Stimulated activated CD8-positive, alpha-beta memory T cell treated with anti-CD3 and anti-CD28 coated beads, Interleukin-4, amount 100 ng/mL, for 48 hours (primary cell): ENCODE measurements around the gene SIT1.
A peak's percentile ranks its signal among the peaks of the same experiment; 100 is the strongest.

ENCODE experiments used
- DNase-seq: peaks from one replicate; pipeline ENCODE4 v3.0.0-alpha.2; 2020

SIT1 gene, protein sequence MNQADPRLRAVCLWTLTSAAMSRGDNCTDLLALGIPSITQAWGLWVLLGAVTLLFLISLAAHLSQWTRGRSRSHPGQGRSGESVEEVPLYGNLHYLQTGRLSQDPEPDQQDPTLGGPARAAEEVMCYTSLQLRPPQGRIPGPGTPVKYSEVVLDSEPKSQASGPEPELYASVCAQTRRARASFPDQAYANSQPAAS

DNA sequence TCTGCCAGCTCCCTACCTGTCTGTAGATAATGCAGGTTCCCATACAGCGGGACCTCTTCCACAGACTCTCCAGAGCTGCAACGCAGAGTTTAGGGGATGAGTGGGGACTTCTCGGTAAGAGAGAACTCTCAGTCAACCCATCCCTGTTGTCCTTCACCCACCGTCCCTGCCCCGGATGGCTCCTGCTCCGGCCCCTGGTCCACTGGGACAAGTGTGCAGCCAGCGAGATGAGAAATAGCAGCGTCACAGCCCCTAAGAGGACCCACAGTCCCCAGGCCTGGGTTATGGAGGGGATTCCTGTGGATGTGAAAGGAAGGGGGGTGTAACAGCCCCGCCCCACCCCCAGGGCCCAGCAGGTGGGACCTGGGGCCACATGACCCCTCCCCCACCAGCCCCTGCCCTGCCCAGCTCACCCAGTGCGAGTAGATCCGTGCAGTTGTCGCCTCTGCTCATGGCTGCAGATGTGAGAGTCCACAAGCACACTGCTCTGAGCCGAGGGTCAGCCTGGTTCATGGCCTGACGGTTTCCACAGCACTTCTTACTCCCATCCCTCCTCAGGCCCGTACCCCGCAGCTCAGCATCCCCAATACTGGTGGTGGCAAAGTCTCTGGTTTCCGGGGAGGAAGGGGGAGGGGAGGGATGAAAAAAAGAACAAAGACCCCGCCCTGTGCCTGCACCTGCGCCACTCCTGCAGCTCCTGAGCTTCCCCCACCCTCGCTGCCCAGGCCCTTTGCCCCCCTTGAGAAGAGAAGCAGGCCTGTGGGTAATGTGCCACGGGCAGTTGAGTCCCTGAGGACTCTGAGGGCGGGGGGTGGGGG, at the start of gene SIT1:
SIT1 (minus strand) TSS at position 591 of the 818 bp plus-strand sequence; CDS start at position 513, 78 bp downstream.
- DNase-seq, result peak; percentile 63

DNA sequence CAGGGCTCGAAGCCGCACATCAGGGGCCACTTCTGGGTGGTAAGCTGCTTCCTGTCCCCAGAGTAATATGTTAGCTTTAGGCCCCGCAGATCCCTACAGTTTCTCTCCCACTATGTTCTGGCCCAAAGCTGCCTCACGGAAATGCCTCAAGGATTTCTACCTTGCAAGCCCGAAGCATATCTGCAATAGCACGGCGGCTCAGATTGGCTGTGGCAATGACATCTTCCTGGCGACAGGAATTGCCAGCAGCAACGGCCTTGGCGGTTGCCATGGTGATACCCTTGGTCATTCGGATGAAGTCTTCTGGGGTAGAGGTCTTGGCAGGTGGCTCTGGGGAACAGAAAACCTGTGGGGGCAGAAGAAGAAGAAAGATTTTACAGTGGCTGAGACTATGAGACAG, 49.3 kb upstream of the SIT1 start:
- DNase-seq, result no peak

DNA sequence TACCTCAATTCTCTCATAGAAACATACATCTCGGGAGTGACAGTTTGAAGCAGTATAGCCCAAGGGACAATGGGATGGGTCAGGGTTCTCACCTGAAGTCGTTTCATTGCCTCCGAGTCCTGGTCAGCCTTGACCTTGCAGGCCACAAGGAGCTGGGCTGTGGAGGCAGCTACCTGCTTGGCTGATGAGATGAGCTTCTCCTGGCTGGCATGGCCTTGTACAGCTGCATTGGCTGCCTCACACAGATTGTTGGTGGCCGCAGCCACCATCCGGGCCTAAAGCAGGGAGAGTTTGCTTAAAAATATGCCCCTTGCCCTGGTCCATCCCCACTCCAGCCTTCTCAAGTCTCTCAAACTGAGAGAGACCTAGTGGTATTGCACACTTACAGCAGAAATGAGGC, 47.5 kb upstream of the SIT1 start:
- DNase-seq, result no peak

DNA sequence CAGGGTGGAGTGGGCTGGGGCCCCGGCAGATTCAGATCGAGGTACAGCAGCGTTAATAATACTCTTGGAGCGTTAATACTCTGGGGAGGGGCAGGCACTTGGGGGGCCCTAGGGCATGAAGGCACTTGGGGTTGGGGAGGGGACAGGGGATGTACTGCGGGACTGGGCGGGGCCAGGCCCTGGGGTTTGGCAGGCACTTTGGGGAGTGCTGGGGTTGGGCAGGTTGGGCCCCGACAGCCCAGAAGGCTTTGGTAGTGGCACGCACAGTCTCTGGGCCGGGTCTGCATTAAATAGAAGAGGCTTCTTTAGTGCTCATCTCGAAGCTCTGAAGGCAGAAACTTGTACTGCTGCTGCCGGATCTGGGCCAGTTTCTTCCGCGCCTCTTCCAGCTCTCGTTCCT, 46.8 kb upstream of the SIT1 start:
- no peak for DNase-seq

DNA sequence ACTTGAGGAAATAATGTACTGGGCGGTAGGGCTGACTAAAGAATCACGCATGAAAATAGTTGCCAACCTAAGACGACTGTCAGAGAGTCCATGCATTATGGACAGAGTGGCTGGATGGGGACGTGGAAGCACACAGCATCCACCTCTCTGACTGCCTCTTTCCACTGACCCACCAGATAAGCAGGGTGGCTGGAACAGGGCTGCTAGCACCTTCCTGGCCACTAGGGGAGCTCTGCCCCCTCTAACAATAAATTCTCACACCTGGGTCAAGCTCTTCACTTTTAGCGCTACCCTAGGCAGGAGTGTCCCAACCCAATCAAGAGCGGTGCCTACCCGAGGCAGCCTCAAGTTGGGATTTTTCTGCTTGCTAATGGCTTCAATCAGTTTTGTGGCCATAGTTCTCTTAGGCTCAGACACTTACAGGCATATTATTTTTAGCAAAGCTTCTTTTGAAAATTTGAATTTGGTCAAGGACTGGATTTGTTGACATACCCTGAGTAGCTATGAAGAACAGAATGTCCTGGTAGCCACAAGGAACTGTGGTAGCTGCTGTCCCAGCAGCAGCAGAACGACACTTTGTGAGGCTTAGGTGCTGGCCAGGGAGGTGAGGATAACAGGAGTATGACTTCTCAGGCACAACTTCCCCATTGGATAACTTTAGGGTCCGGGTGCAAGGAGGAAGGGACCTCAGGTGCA, 45.9 kb upstream of the SIT1 start:
- peak; percentile 70 for DNase-seq

DNA sequence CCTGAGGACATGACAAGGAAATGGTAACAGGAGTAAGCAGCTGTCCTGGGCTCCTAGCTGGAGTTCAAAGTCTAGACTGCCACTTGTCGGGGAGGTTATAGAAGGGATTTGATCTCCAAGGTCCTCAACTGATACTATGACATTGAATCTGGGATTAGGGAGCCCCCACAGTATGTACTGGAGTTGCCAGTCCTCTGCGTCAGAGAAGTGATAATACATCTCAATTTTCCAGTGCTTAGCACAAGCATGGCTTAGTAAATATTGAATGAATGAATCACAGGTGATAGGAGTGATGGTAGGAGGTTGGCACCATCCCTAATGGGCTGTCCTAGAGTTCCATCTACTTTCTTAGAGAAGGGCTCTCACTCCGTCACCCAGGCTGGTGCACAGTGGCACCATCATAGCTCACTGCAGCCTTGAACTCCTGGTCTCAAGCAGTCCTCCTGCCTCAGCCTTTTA, 45.2 kb upstream of the SIT1 start:
- DNase-seq, result no peak

DNA sequence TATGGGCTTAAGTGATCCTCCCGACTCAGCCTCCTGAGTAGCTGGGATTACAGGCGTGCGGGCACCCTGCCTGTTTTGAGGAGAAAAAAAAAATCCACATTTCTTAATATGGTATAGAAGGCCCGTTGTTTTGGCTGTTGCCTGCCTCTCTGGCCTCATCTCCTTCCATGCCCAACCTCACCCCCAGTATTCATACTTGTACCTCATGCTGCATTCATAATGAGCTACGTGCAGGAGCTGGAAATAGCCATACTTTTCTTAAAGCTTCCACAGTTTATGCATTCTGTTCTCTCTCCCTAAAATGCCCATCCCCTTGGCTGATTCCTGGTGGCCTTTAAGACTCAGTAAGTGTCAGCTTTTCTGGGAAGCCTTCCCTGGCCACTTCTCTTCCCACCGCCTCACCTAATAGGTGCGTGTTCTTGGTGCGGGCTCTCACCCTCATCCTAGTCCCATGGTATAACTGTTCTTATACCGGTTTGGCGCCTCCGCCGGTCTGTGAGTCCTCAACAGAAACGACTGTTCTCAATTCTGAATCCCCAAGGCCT, 41.1 kb upstream of the SIT1 start:
- DNase-seq, result no peak

DNA sequence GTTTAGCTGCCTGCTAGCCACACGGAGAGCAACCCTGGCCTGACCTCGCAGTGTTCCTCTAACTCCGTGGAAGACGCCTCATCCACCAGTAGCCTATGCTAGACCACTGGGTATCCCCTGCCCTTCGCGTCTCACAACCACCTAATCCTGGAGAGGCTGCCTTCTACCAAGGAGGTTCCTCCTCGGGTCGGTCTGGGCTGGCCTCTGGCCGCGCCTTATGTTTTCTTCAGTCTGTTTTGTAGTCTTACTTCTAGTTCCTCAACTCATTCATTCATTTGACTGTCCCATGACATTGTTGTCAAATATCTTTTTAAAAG, 40.6 kb upstream of the SIT1 start:
- DNase-seq, result no peak

DNA sequence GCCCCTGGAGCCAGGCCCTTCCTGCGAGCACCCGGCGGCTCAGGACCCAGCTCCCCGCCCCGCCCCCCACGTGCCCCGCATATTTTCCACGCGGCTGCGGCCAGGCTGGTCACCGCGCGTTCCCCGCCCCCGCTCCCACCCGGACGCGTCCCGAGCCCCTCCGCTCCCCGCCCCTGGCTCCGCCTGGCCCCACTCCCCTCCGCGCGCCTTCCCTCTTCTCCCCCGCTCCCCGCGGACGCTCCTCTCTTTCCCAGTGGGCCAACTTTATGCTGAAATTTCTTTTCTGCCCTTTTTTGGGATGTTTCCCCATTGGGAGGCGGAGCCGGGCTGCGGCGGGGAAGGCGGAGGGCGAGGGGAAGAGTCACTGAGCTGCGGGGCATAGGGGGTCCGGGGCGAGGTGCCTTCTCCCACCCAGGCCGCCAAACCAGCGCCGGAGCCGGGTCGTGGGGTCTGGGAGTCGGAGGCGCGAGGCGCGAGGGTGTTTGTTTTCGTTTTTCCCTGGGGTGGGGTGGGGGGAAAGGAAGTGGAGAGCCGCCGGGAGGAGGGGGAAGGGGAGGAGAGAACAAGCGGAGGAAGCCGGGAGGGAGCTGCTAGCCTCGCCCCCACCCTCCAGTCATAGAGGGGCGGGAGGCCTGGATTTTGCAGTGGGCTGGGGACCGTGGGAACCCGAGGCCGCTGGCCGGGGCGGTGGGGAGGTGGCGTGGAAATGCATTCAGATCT, 40.0 kb upstream of the SIT1 start:
- peak; percentile 54 for DNase-seq

DNA sequence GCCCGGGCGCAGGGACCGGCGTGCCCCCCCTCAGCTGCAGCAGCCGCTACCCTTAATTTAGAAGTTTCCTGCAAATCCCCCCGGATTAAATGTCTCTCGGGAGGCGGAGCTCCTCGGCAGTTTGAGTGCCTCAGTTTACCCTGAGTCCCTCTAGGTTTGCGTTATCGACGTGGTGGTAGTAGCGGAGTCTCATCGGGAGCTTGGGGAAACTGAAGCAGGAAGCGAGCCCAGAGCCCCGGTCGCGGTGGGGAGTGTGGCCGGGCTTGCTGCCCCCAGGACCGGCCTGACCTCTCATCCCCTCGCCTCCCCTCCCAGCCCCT, 39.5 kb upstream of the SIT1 start:
- no peak for DNase-seq

DNA sequence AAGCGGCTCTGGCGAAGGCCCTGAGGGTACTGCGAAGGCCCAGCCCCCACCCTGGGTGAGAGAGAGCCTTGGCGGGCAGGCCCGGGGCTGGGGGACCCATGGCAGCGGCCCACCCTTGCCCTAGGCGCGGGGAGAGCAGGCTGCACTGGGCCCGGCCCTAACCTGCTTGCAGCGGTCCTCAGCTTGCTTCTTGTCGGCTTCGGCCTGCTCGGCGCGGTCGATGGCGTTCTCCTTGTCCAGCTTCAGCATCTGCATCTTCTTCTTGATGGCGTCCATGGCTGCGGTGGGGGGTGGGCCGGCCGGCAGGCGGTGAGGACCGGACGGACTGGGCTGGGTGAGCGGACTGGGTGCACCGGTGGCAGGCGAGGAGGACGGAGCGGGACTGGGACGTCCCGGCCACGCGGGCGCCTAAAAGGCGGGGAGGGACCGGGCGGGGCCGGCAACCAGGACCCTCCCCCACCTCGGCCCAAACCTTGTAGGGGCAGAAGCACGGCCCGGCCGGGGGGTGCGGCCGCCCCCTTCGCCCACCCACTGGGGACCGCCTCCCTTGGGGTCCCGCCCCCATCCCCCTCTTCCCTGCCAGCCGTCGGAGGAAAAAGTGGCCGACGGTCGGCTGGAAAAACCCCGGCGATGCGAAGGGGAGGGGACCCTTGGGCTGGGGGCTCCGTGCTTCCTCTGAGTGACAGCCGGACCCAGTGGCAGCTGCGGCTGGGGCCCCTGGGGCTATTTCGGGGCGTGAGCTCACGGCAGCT, 39.0 kb upstream of the SIT1 start, which contains the start of gene TPM2:
TPM2 (minus strand) TSS at position 384 of the 752 bp plus-strand sequence; CDS start at position 276, 108 bp downstream.
- no peak for DNase-seq

DNA sequence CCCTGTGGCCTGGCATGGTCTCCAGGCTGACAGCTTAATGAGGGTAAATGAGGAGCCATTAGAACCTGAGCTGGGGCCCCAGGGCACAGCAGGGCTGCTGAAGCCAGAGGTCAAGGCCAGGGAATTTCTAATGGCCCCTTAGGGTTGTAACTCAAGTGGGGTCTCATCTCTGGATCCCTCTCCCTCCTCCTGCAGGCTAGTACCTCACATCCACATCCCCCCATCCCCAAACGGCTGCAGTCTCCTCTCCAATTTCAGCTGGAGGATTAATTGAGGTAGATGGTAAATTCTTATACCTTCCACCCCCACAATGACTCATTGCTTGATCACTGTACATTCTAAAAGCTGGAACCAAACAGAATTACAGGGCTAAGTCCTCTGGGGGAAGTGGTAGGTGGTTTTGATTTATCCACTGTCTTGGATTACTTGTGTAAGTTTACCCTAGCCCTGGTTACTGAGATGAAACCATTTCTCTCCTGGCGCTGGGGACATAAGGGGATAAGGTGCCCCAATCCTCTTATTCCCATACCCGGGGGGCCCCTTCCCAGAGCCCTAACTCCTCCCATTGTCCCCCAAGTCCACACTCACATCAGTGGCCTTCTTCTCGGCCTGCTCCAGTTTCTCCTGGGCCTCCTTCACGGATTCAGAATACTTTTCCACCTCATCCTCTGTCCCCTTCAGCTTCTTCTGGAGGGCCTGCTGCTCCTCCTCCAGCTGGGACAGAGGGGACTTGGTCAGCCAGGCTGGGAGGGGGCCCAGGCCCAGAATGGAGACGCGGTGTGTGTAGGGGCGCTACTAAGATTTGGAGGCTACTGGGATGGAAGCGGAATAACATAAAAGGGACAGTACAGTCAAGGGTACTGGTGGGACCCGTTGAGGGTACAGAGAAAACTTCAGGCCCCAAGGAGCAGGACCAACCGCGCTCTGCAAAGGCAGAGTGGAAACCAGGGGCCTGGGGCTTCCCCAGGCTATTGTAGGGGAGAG, 38.1 kb upstream of the SIT1 start:
- DNase-seq, result no peak

DNA sequence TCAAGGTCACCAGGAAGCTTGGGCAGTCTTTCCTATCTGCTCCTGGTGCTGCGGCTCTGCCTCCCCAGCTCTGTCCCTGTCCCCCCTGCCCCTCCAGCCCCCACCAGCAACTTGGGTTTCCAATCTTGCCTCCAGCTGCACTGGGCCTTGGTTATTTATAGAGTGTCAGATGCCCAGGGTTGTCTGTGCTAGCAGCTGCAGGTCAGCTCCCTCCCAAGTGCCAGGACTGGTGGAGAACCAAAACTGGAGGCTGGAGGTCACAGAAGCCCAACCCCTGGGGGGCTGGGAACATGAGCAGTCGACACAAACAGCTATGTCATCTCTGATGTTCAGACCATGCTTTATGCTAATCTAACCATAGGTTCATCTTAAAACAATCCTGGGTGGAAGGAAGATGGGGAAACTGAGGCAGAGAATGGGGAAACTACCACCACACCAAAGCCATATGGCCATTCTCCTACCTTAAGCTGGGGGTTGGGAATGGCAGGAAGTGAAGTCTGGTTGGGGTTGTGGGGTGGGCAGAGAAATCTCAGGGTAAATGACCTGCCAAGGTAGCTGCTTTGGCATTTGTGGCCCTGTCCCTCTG, 37.3 kb upstream of the SIT1 start:
- DNase-seq, result no peak

DNA sequence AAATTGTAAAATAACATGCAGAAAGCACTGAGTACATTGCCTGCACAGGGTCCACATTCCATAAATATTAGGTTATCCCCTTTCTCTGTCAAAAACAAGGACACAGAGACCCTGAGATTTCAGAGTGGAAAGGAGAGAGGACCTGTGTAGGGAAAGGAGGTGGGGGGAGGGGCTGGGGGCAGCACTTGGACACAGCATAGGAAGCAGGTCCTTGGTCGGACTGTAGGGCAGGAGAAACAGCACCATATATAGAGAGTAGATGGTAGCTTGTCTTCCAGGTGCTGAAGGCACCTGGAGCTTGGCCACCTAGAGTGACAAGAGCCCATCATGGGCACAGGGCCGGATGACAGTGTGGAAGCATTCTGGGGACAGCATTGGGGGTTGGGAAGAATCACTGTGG, 36.6 kb upstream of the SIT1 start:
- no peak for DNase-seq

DNA sequence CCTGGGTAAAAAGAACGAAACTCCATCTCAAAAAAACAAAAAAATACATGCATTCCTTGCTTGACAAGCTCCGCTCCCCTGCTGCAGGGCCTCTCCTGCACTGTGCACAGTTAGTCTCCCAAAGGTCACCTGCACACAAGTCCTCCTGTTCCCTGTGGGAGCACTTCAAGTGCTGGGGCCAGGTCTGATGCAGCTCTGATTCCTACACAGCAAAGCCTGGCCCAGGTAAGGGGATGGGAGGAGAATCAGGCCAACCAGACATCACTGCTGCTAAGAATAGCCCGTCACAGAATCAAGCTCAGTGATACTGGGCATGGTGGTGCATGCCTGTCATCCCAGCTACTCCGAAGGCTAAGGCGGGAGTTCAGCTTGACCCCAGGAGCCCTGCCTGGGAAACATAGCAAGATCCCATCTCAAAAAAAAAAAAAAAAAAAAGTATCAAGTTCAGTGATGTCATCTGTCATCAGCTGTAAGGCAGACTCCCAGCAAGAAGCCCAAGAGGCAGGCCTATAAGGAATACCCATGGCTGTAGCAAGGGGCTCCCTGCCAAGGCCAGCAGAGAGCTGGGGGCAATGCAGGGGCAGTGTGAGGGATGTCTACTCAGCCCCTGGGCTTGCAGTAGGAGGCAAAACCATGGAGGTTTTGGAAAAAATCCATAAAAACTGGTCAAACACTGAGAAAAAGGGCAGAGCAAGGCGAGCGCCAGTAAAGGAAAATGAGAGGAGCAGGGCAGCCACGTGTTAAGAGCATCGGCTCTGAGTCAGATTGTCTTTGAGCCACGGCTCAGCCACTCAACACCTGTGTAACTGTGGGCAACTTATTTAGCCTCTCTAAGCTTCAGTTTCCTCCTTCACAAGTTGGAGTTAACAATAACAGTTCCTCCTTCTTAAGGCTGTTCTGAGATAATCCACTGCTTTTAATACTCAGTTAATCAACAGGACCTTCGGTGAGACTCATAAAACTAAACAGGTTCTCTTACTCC, 35.8 kb upstream of the SIT1 start:
- no peak for DNase-seq

DNA sequence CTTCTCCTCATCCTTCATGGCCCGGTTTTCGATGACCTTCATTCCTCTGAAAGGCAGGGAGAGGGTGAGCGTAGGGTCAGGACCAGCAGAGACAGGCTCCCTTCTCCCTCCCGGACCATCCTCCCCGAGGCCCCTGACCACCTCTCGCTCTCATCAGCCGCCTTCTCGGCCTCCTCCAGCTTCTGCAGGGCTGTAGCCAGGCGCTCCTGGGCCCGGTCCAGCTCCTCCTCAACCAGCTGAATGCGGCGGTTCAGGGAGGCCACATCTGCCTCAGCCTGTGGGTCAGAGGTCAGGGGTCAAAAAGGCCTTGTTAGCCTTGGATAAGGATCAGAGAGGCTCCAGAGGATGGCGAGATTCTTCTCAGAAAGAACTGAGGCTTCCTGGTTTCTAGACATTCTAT, 34.8 kb upstream of the SIT1 start:
- DNase-seq, result no peak

DNA sequence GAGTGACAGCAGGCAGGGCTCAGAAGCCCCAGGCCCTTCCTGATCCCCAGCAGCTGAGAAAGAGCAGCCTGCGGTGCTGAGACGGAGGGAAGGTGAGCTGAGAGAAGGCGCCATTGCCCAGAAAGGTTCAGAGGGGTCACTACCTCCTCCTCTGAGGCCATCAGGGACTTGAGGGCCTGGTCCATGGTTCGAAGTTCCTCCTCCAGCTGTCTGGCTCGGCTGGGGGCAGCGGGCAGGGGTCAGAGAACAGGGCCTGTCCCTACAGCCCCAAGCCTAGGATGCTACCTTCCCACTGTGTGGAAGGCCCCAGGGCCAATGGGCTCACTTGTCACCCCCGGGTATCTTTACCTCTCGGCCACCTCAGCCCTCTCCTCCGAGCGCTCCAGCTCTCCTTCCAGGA, 34.2 kb upstream of the SIT1 start:
- no peak for DNase-seq

DNA sequence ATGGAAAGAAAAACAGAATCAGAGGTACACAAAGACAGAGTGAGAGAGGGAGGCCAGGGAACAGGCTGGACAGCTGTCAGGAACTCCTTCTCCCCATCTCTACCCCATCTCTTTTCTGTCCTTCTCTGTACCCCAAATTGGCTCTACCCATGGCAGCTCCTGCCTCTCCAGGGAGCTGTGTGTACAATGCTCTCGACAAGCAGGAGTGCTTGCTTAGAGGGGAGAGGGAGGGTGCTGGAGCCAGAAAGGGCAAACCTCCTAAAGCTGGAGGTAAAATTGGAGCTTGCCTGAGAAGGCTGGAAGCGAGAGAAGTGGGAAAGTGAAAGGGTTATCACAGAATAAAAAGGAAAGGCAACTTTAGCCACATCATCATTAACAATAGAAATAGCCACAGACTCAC, 32.6 kb upstream of the SIT1 start:
- DNase-seq, result no peak

DNA sequence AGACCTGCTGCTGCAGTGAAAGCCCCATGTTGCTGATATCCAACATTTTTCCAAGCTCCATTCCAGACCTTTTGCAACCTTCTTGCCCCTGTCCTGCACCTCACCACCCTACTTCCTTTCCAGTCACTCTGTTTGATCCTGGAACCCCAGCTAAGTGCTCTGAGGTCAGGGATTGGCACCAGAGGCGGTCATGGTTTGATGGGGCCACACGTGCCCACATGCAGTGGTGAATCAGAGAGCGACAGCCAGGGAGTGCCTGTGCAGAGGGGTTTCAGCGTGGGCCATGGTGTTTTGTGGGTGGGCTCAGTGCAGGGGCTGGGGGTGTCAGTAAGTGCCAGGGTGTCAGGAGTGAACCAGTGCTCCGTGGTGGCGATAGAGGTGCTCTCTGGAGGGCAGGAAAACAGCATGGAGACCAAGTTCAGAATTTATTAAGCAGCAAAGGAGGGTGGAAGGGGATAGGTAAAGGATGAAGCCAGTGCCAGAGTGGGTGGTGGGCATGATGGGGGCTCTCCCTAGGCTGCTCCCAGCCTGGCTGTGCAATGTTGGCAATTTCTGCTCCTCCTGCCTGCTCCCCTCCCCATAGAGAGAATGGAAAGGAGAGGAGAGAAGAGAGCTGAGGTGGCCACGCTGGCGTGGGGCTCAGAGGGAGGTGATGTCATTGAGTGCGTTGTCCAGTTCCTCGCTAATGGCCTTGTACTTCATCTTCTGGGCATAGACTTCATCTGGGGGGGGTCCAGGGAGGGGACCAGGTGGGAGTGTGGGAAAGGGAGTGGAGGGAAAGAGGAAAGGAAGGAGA, 32.0 kb upstream of the SIT1 start:
- DNase-seq, result no peak
